ENCODE measurements around the gene ARHGEF7.

The ARHGEF7 gene

GRCh38 chr13:111267205-111267604 lies 152.1 kb downstream of the ARHGEF7 start:
- Histone ChIP-seq H2AFZ (ENCODE audit: low read length) (no peak overlapping the region), H3K4me3 (ENCODE audit: low read depth, low read length, poor library complexity, severe bottlenecking) (no peak overlapping the region), H3K27me3 (ENCODE audit: insufficient read depth, low read length) (no peaks in the 10 kb centered on the region), H3K4me2 (ENCODE audit: low read length) (no peak overlapping the region), H3F3A (ENCODE audit: insufficient read depth, low read length) (no peaks in the 10 kb centered on the region), H3K27ac (ENCODE audit: low read depth, low read length, poor library complexity, severe bottlenecking) (no peak overlapping the region), H3K9ac (ENCODE audit: low read length) (no peak overlapping the region), H3K9me2 (ENCODE audit: low read depth, low read length) (no peaks in the 10 kb centered on the region), H3K36me3 (ENCODE audit: insufficient read depth, low read length) (peaks cover 90% of the 10 kb centered on the region), H3K9me3 (ENCODE audit: low read length) (no peaks in the 10 kb centered on the region), H4K20me1 (ENCODE audit: insufficient read depth, low read length) (no peaks in the 10 kb centered on the region), H3K4me1 (ENCODE audit: insufficient read depth, low read length, severe bottlenecking) (no peaks in the 10 kb centered on the region), H3K79me2 (ENCODE audit: insufficient read depth, low read length) (no peaks in the 10 kb centered on the region)
- TF ChIP-seq EZH2 (IDR thresholded peaks at IDR 0.05; ENCODE audit: borderline replicate concordance, low read length) (no peak), CTCF (IDR thresholded peaks at IDR 0.05; ENCODE audit: low read length) (no peak)

GRCh38 chr13:111267784-111268183 lies 152.7 kb downstream of the ARHGEF7 start:
- no peaks in the 10 kb centered on the region for H4K20me1 ChIP-seq (ENCODE audit: insufficient read depth, low read length)

GRCh38 chr13:111269508-111269907 lies 154.4 kb downstream of the ARHGEF7 start:
- Histone ChIP-seq H3K4me1 (ENCODE audit: insufficient read depth, low read length, severe bottlenecking) (no peaks in the 10 kb centered on the region), H3K4me2 (ENCODE audit: low read length) (no peak overlapping the region), H3K27me3 (ENCODE audit: insufficient read depth, low read length) (no peaks in the 10 kb centered on the region), H3K79me2 (ENCODE audit: insufficient read depth, low read length) (no peaks in the 10 kb centered on the region), H3K9ac (ENCODE audit: low read length) (no peak overlapping the region), H4K20me1 (ENCODE audit: insufficient read depth, low read length) (no peaks in the 10 kb centered on the region), H2AFZ (ENCODE audit: low read length) (no peak overlapping the region), H3K9me2 (ENCODE audit: low read depth, low read length) (no peaks in the 10 kb centered on the region), H3K27ac (ENCODE audit: low read depth, low read length, poor library complexity, severe bottlenecking) (no peak overlapping the region), H3K36me3 (ENCODE audit: insufficient read depth, low read length) (peaks cover 92% of the 10 kb centered on the region), H3K4me3 (ENCODE audit: low read depth, low read length, poor library complexity, severe bottlenecking) (no peak overlapping the region), H3K9me3 (ENCODE audit: low read length) (no peaks in the 10 kb centered on the region), H3F3A (ENCODE audit: insufficient read depth, low read length) (no peaks in the 10 kb centered on the region)
- TF ChIP-seq EZH2 (IDR thresholded peaks at IDR 0.05; ENCODE audit: borderline replicate concordance, low read length) (no peak), CTCF (IDR thresholded peaks at IDR 0.05; ENCODE audit: low read length) (no peak)

More at GRCh38 chr13:111267784-111268183, 152.7 kb downstream of the ARHGEF7 start:
- peaks cover 92% of the 10 kb centered on the region for H3K36me3 ChIP-seq (ENCODE audit: insufficient read depth, low read length)
- no peaks in the 10 kb centered on the region for H3K9me3 ChIP-seq (ENCODE audit: low read length)
- no peak overlapping the region for H3K4me2 ChIP-seq (ENCODE audit: low read length)
- no peaks in the 10 kb centered on the region for H3K79me2 ChIP-seq (ENCODE audit: insufficient read depth, low read length)
- H3K4me3 ChIP-seq (ENCODE audit: low read depth, low read length, poor library complexity, severe bottlenecking): no peak overlapping the region
- no peaks in the 10 kb centered on the region for H3K9me2 ChIP-seq (ENCODE audit: low read depth, low read length)
- no peak overlapping the region for H3K27ac ChIP-seq (ENCODE audit: low read depth, low read length, poor library complexity, severe bottlenecking)
- no peaks in the 10 kb centered on the region for H3K4me1 ChIP-seq (ENCODE audit: insufficient read depth, low read length, severe bottlenecking)
- H3K9ac ChIP-seq (ENCODE audit: low read length): no peak overlapping the region
- TF ChIP-seq CTCF (IDR thresholded peaks at IDR 0.05; ENCODE audit: low read length) (no peak), EZH2 (IDR thresholded peaks at IDR 0.05; ENCODE audit: borderline replicate concordance, low read length) (no peak)
- no peak overlapping the region for H2AFZ ChIP-seq (ENCODE audit: low read length)
- no peaks in the 10 kb centered on the region for H3F3A ChIP-seq (ENCODE audit: insufficient read depth, low read length)
- H3K27me3 ChIP-seq (ENCODE audit: insufficient read depth, low read length): no peaks in the 10 kb centered on the region
